H1 (cell line): ENCODE results near the gene CHST1. TPM values are rescaled to one million over a fixed set of nuclear protein-coding genes. Genes with fewer than 3 reads are reported as not detected.

Source experiments
- CTCF ChIA-PET: fragments of 300-600 bp; sonication (Branson Sonifier 250); formaldehyde crosslinking; loops from one replicate; lab custom pipeline; 2021; ENCODE audit not compliant: partially characterized antibody; lab: Charles Lee
- POLR2A ChIA-PET: fragments of 300-600 bp; sonication (Branson Sonifier 250); formaldehyde crosslinking; loops from one replicate; lab custom pipeline; 2021; ENCODE audit warnings: inconsistent platforms; ENCODE audit not compliant: partially characterized antibody; lab: Charles Lee
- DNase-seq, 2 experiments: peaks; one replicate each; pipeline versions ENCODE4 v3.0.0 to v3.0.0-alpha.2; 2010 to 2022; ENCODE audit warnings: low spot score in 2 of 2, low read depth in 1 of 2, mixed read lengths in 1 of 2
- FAIRE-seq: peaks from 2 replicates; lab custom pipeline; 2011; peaks lifted over from hg19 to GRCh38; lab: Jason Lieb, UNC
- H2AFZ ChIP-seq: 2 replicates; pipeline ENCODE4 v1.8.1; 2012; ENCODE audit warnings: low read length, inconsistent platforms
- H2AK5ac ChIP-seq: 2 replicates; pipeline ENCODE4 v1.6.1; 2013; ENCODE audit warnings: low read depth, low read length
- H2BK120ac ChIP-seq: replicated peaks from 2 replicates; pipeline ENCODE3; 2013; ENCODE audit warnings: low read depth, low read length, inconsistent platforms
- H2BK12ac ChIP-seq: 2 replicates; pipeline ENCODE4 v1.6.1; 2013; ENCODE audit warnings: low read depth, low read length
- H2BK15ac ChIP-seq: 2 replicates; pipeline ENCODE4 v1.6.1; 2013; ENCODE audit warnings: low read length
- H2BK20ac ChIP-seq: 2 replicates; pipeline ENCODE4 v1.6.1; 2013; ENCODE audit warnings: low read length
- H2BK5ac ChIP-seq: 2 replicates; pipeline ENCODE4 v1.6.1; 2013; ENCODE audit warnings: low read depth, low read length
- H3K14ac ChIP-seq: 2 replicates; pipeline ENCODE4 v1.6.1; 2013; ENCODE audit warnings: inconsistent platforms; ENCODE audit not compliant: insufficient read length
- H3K18ac ChIP-seq: 2 replicates; pipeline ENCODE4 v1.6.1; 2013; ENCODE audit warnings: low read length; ENCODE audit errors: extremely low read depth
- H3K23ac ChIP-seq: 2 replicates; pipeline ENCODE4 v1.6.1; 2013; ENCODE audit warnings: inconsistent platforms; ENCODE audit not compliant: insufficient read length
- H3K23me2 ChIP-seq: 2 replicates; pipeline ENCODE4 v1.6.1; 2013; ENCODE audit warnings: low read depth, low read length
- H3K27ac ChIP-seq: 2 replicates; pipeline ENCODE4 v1.6.1; 2011; ENCODE audit warnings: low read depth, low read length, inconsistent platforms
- H3K27me3 ChIP-seq, 4 experiments: replicated peaks in 1 of 4; 1 replicate in 1 of 4; 2 replicates in 3 of 4; pipeline versions ENCODE4 v1.6.1 to v1.8.1; 2011 to 2013; ENCODE audit warnings: low read length in 3 of 4, mild to moderate bottlenecking in 3 of 4, inconsistent platforms in 2 of 4, mixed read lengths in 2 of 4, moderate library complexity in 1 of 4; ENCODE audit not compliant: control insufficient read depth in 3 of 4, insufficient read depth in 3 of 4; ENCODE audit errors: extremely low read depth in 1 of 4
- H3K36me3 ChIP-seq, 4 experiments: 2 replicates each; pipeline versions ENCODE4 v1.6.1 to v1.8.1; 2011 to 2013; ENCODE audit warnings: mild to moderate bottlenecking in 4 of 4, low read length in 3 of 4, moderate library complexity in 2 of 4, control low read depth in 1 of 4, inconsistent platforms in 1 of 4; ENCODE audit not compliant: insufficient read depth in 4 of 4, control insufficient read depth in 2 of 4
- H3K4ac ChIP-seq: replicated peaks from 2 replicates; pipeline ENCODE3; 2013; ENCODE audit warnings: low read length, low read depth, mixed read lengths, inconsistent platforms; ENCODE audit not compliant: insufficient read length
- H3K4me1 ChIP-seq, 4 experiments: replicated peaks in 1 of 4; 1 replicate in 1 of 4; 2 replicates in 3 of 4; pipeline versions ENCODE4 v1.6.1 to v1.8.1; 2011 to 2013; ENCODE audit warnings: low read length in 3 of 4, inconsistent platforms in 2 of 4, mixed read lengths in 1 of 4; ENCODE audit not compliant: insufficient read depth in 4 of 4, control insufficient read depth in 3 of 4
- H3K4me2 ChIP-seq, 2 experiments: 2 replicates each; pipeline versions ENCODE4 v1.6.1 to v1.8.1; 2011 to 2013; ENCODE audit warnings: low read depth in 2 of 2, low read length in 2 of 2, control low read depth in 1 of 2, inconsistent platforms in 1 of 2, mild to moderate bottlenecking in 1 of 2; ENCODE audit not compliant: insufficient read depth in 1 of 2
- H3K4me3 ChIP-seq, 4 experiments: fragments of 200-600, 300-600 bp in 1 of 4; sonication (generic), shearing (Covaris generic), sonication (Bioruptor Twin) in 1 of 4; 2 replicates each; pipeline versions ENCODE4 v1.5.1 to v1.8.1; 2011 to 2016; ENCODE audit warnings: low read length in 4 of 4, low read depth in 3 of 4, control low read depth in 2 of 4, inconsistent platforms in 2 of 4, mild to moderate bottlenecking in 2 of 4, mixed read lengths in 1 of 4, moderate library complexity in 1 of 4; ENCODE audit not compliant: insufficient read depth in 2 of 4; ENCODE audit errors: extremely low read depth in 1 of 4
- H3K56ac ChIP-seq: replicated peaks from 2 replicates; pipeline ENCODE3; 2013; ENCODE audit warnings: low read depth, mild to moderate bottlenecking, mixed read lengths, low read length, inconsistent platforms; ENCODE audit not compliant: insufficient read length
- H3K79me1 ChIP-seq: 2 replicates; pipeline ENCODE4 v1.6.1; 2013; ENCODE audit warnings: low read depth, low read length, control low read depth
- H3K79me2 ChIP-seq, 2 experiments: 2 replicates each; pipeline versions ENCODE4 v1.6.1 to v1.8.1; 2012 to 2013; ENCODE audit warnings: low read length in 2 of 2, mild to moderate bottlenecking in 2 of 2, inconsistent platforms in 1 of 2; ENCODE audit not compliant: insufficient read depth in 2 of 2, control insufficient read depth in 1 of 2
- H3K9ac ChIP-seq, 4 experiments: replicated peaks in 1 of 4; 1 replicate in 1 of 4; 2 replicates in 3 of 4; pipeline versions ENCODE4 v1.6.1 to v1.8.1; 2011 to 2013; ENCODE audit warnings: low read depth in 3 of 4, low read length in 3 of 4, control low read depth in 2 of 4, mild to moderate bottlenecking in 2 of 4, moderate library complexity in 2 of 4, inconsistent platforms in 1 of 4; ENCODE audit errors: extremely low read depth in 1 of 4
- H3K9me3 ChIP-seq, 2 experiments: 2 replicates each; pipeline versions ENCODE4 v1.6.1 to v1.8.1; 2012 to 2013; ENCODE audit warnings: mild to moderate bottlenecking in 2 of 2, moderate library complexity in 2 of 2, control low read depth in 1 of 2, inconsistent platforms in 1 of 2, low read depth in 1 of 2, low read length in 1 of 2, mixed read lengths in 1 of 2; ENCODE audit not compliant: insufficient read depth in 2 of 2
- H4K20me1 ChIP-seq, 2 experiments: replicated peaks in 1 of 2; 2 replicates each; pipeline versions ENCODE3 to v1.8.1; 2011 to 2013; ENCODE audit warnings: inconsistent platforms in 2 of 2, low read length in 2 of 2, mild to moderate bottlenecking in 1 of 2; ENCODE audit not compliant: insufficient read depth in 2 of 2, control insufficient read depth in 1 of 2
- H4K5ac ChIP-seq: 2 replicates; pipeline ENCODE4 v1.6.1; 2013; ENCODE audit warnings: low read length, low read depth, mixed read lengths, inconsistent platforms; ENCODE audit not compliant: insufficient read length
- H4K8ac ChIP-seq: 2 replicates; pipeline ENCODE4 v1.8.0; 2013; ENCODE audit warnings: mild to moderate bottlenecking, moderate library complexity, low read length, inconsistent platforms; ENCODE audit not compliant: insufficient read depth; ENCODE audit errors: extremely low read depth
- H4K91ac ChIP-seq: replicated peaks from 2 replicates; pipeline ENCODE3; 2013; ENCODE audit warnings: low read length, mixed read lengths, inconsistent platforms; ENCODE audit not compliant: insufficient read length
- CTCF ChIP-seq, 3 experiments: IDR thresholded peaks; 1 replicate in 2 of 3; 2 replicates in 1 of 3; pipeline versions ENCODE4 v1.5.1 to v1.6.1; 2011; ENCODE audit warnings: low read length in 3 of 3, mild to moderate bottlenecking in 3 of 3, inconsistent platforms in 2 of 3, low read depth in 1 of 3, moderate library complexity in 1 of 3; ENCODE audit not compliant: insufficient read depth in 1 of 3; ENCODE audit errors: control extremely low read depth in 1 of 3
- KDM1A ChIP-seq: fragments of 200-600, 300-600 bp; sonication (generic); IDR thresholded peaks from 2 replicates; pipeline ENCODE4 v1.7.1; 2016; ENCODE audit warnings: mild to moderate bottlenecking, low read length, borderline replicate concordance
- RAD21 ChIP-seq, 2 experiments: IDR thresholded peaks in 1 of 2; conservative IDR thresholded peaks in 1 of 2; 2 replicates each; pipeline ENCODE4 v1.6.1; 2011; ENCODE audit warnings: low read depth in 2 of 2, low read length in 2 of 2, improper control_type of control experiment in 1 of 2, inconsistent platforms in 1 of 2, mild to moderate bottlenecking in 1 of 2, moderate library complexity in 1 of 2
- WGBS, 2 experiments: shearing (Covaris generic) in 1 of 2; methylation state at CpG; one replicate each; pipeline versions ENCODE4 v1.1.6 to v1.1.7; 2013 to 2015; ENCODE audit warnings: low lambda C conversion rate in 2 of 2, mixed read lengths in 2 of 2, inconsistent platforms in 1 of 2, low coverage in 1 of 2, missing lambda C conversion rate in 1 of 2; ENCODE audit not compliant: insufficient replicate concordance in 2 of 2, insufficient coverage in 1 of 2, insufficient read length in 1 of 2; ENCODE audit errors: extremely low coverage in 1 of 2, missing lambda C conversion rate in 1 of 2; 5-methylcytosine and 5-hydroxymethylcytosine counted together
- polyA plus RNA-seq, 7 experiments: library from polyadenylated mRNA; depleted of rRNA in 3 of 7; stranded (reverse) in 5 of 7; unstranded in 2 of 7; fragments of >200 nt in 5 of 7; fragments of 200-250 nt in 2 of 7; gene quantifications; 1 replicate in 5 of 7; 2 replicates in 1 of 7; 4 replicates in 1 of 7; pipeline versions ENCODE4 v1.2.1 to v1.2.3, GENCODE V29; 2011 to 2013; ENCODE audit warnings: missing spikeins in 2 of 7, mixed read lengths in 2 of 7
- total RNA-seq: library from RNA; stranded (reverse); fragmentation: NEBNext Ultra II Directional; extraction: Animal tissue kit (Norgen Biotek cat#: 25700); gene quantifications from 2 replicates; pipeline ENCODE4 v1.2.1, GENCODE V29; 2021

CHST1 gene
- total and polyA plus RNA-seq, 2 of the 8 experiments (the other 6 are each of a cell fraction or from before 2014, with no cell fraction given), result 1.6 to 3.8 TPM

GRCh38 chr11:45678976-45679375 is 13.6 kb upstream of the CHST1 start:
- H4K20me1 ChIP-seq, result no peaks in the 10 kb centered on the region
- no peak overlapping the region for H3K18ac ChIP-seq
- peaks cover 0 to 7% (median 2%) of the 10 kb centered on the region in 4 experiments; a peak in 4 of 7 replicates for H3K4me1 ChIP-seq
- no peak overlapping the region for H3K4me2 ChIP-seq
- no peaks in the 10 kb centered on the region for H3K79me1 ChIP-seq
- no peak overlapping the region for H3K27ac ChIP-seq
- no peak overlapping the region for H3K4me3 ChIP-seq
- H2BK5ac ChIP-seq, result no peak overlapping the region
- H3K4ac ChIP-seq, result no peak overlapping the region
- no peak overlapping the region for H2BK120ac ChIP-seq
- H2BK15ac ChIP-seq, result no peak overlapping the region
- POLR2A ChIA-PET, result no interaction called here
- H3K23me2 ChIP-seq, result no peaks in the 10 kb centered on the region
- no peak overlapping the region for H2BK20ac ChIP-seq
- no peak overlapping the region for H4K91ac ChIP-seq
- no peak overlapping the region for H3K14ac ChIP-seq
- no peak overlapping the region for H3K9ac ChIP-seq
- H3K23ac ChIP-seq, result no peak overlapping the region
- peaks cover 0 to 2% (median 0%) of the 10 kb centered on the region in 4 experiments; a peak in 2 of 7 replicates for H3K27me3 ChIP-seq
- no peak overlapping the region for H4K5ac ChIP-seq
- no peak for DNase-seq
- no peak overlapping the region for H3K56ac ChIP-seq
- no peaks in the 10 kb centered on the region for H3K9me3 ChIP-seq
- no peaks in the 10 kb centered on the region for H3K79me2 ChIP-seq
- FAIRE-seq, result no peak
- no peak overlapping the region for H2AK5ac ChIP-seq
- no peak overlapping the region for H2BK12ac ChIP-seq
- WGBS, 2 experiments, result 92% methylated on average over 7 of the region's 7 CpGs; no CpG with 5 or more reads in 1 of the 2 experiments
- H4K8ac ChIP-seq, result no peak overlapping the region
- TF ChIP-seq KDM1A (no peak), RAD21 (IDR thresholded peaks at IDR 0.05 in 1 of 2, conservative IDR thresholded peaks at IDR 0.05 in 1 of 2; ENCODE audit: low read depth in 2 of 2, low read length in 2 of 2) (peak; percentile 49 to 62; a peak in 3 of 4 replicates), CTCF (IDR thresholded peaks at IDR 0.05; ENCODE audit: control extremely low read depth in 1 of 3, insufficient read depth in 1 of 3, low read depth in 1 of 3, low read length in 3 of 3) (peak; percentile 36 to 45 (median 43))
- no peaks in the 10 kb centered on the region for H3K36me3 ChIP-seq
- CTCF ChIA-PET, result interaction anchor here (0.6 to 3.0 kb wide), 9 partner anchors 10 to 306 kb away, joined by 3 to 22 read pairs (median 5); no protein-coding TSS in a partner anchor
- H2AFZ ChIP-seq, result no peak overlapping the region
